DND-41 (cell line): ENCODE results near the gene KCNIP1.

Source experiments
- ATAC-seq: fragments of 200-7000 bp; cut with Tn5 transposase; 3 replicates; pipeline ENCODE4 v1.9.1; 2021; ENCODE audit warnings: low read depth; ENCODE audit not compliant: insufficient read depth
- DNase-seq: peaks from one replicate; pipeline ENCODE4 v3.0.0-alpha.2; 2020
- H2AFZ ChIP-seq: 2 replicates; pipeline ENCODE4 v1.6.0; 2012; ENCODE audit warnings: low read depth, low read length
- H3K27ac ChIP-seq: 2 replicates; pipeline ENCODE4 v1.5.1; 2012; ENCODE audit warnings: low read length, inconsistent platforms
- H3K27me3 ChIP-seq: fragments of 200-600 bp; sonication (generic); 2 replicates; pipeline ENCODE4 v1.6.0; 2012; ENCODE audit warnings: low read length, mild to moderate bottlenecking, inconsistent platforms; ENCODE audit not compliant: insufficient read depth, poor library complexity
- H3K36me3 ChIP-seq: 2 replicates; pipeline ENCODE4 v1.5.1; 2012; ENCODE audit warnings: low read length, inconsistent platforms; ENCODE audit not compliant: insufficient read depth
- H3K4me1 ChIP-seq: 2 replicates; pipeline ENCODE4 v1.5.1; 2012; ENCODE audit warnings: mild to moderate bottlenecking, low read length; ENCODE audit not compliant: insufficient read depth
- H3K4me2 ChIP-seq: 2 replicates; pipeline ENCODE4 v1.6.0; 2012; ENCODE audit warnings: mild to moderate bottlenecking, moderate library complexity, low read length, inconsistent platforms; ENCODE audit not compliant: insufficient read depth
- H3K4me3 ChIP-seq, 2 experiments: fragments of 200-600 bp in 1 of 2; shearing (Covaris generic) in 1 of 2; 2 replicates each; pipeline ENCODE4 v1.5.1; 2012 to 2016; ENCODE audit warnings: inconsistent platforms in 2 of 2, low read length in 2 of 2, mild to moderate bottlenecking in 2 of 2, low read depth in 1 of 2, moderate library complexity in 1 of 2
- H3K79me2 ChIP-seq: 2 replicates; pipeline ENCODE4 v1.6.0; 2012; ENCODE audit warnings: low read length, inconsistent platforms; ENCODE audit not compliant: insufficient read depth
- H3K9ac ChIP-seq: 2 replicates; pipeline ENCODE4 v1.6.0; 2012; ENCODE audit warnings: low read depth, mild to moderate bottlenecking, inconsistent platforms, low read length, moderate library complexity
- H3K9me3 ChIP-seq: 2 replicates; pipeline ENCODE4 v1.5.1; 2012; ENCODE audit warnings: low read length, moderate library complexity, mild to moderate bottlenecking, inconsistent platforms; ENCODE audit not compliant: insufficient read depth, severe bottlenecking
- H4K20me1 ChIP-seq: 2 replicates; pipeline ENCODE4 v1.6.0; 2012; ENCODE audit warnings: low read length; ENCODE audit not compliant: insufficient read depth
- CTCF ChIP-seq: IDR thresholded peaks from 2 replicates; pipeline ENCODE4 v1.5.1; 2012; ENCODE audit warnings: borderline replicate concordance, low read length, moderate library complexity, mild to moderate bottlenecking; ENCODE audit not compliant: poor library complexity, severe bottlenecking; ENCODE audit errors: extremely low read depth
- EZH2 ChIP-seq: IDR thresholded peaks from 3 replicates; pipeline ENCODE4 v1.6.1; 2012; ENCODE audit warnings: borderline replicate concordance, low read depth, mild to moderate bottlenecking, moderate library complexity, low read length, inconsistent platforms; ENCODE audit not compliant: severe bottlenecking

The KCNIP1 gene

GRCh38 chr5:170701334-170701733, 197.5 kb downstream of the KCNIP1 start:
- Histone ChIP-seq H3K27ac (no peak overlapping the region), H3K9ac (no peak overlapping the region), H3K4me2 (no peak overlapping the region), H3K36me3 (no peaks in the 10 kb centered on the region), H3K27me3 (peaks cover 22% of the 10 kb centered on the region), H4K20me1 (no peaks in the 10 kb centered on the region), H2AFZ (no peak overlapping the region), H3K4me1 (no peaks in the 10 kb centered on the region), H3K9me3 (no peaks in the 10 kb centered on the region), H3K79me2 (no peaks in the 10 kb centered on the region), H3K4me3 (no peak overlapping the region)
- TF ChIP-seq CTCF (no peak), EZH2 (no peak)
- no peak for DNase-seq
- ATAC-seq, result no peak

- no peak for DNase-seq
- no peak for TF ChIP-seq EZH2
- TF ChIP-seq CTCF, result no peak
- Histone ChIP-seq H3K36me3 (no peaks in the 10 kb centered on the region), H3K79me2 (no peaks in the 10 kb centered on the region), H3K4me3 (no peak overlapping the region), H3K9me3 (no peaks in the 10 kb centered on the region), H4K20me1 (no peaks in the 10 kb centered on the region), H3K4me2 (no peak overlapping the region), H2AFZ (no peak overlapping the region), H3K27me3 (peaks cover 18% of the 10 kb centered on the region), H3K4me1 (no peaks in the 10 kb centered on the region), H3K9ac (no peak overlapping the region), H3K27ac (no peak overlapping the region)
- ATAC-seq, result no peak
Measured at GRCh38 chr5:170704417-170705192, 200.8 kb downstream of the KCNIP1 start.

GRCh38 chr5:170709640-170710039, 205.8 kb downstream of the KCNIP1 start:
- Histone ChIP-seq H3K79me2 (no peaks in the 10 kb centered on the region), H3K27me3 (no peaks in the 10 kb centered on the region), H3K9ac (no peak overlapping the region), H4K20me1 (no peaks in the 10 kb centered on the region), H2AFZ (no peak overlapping the region), H3K4me3 (no peak overlapping the region), H3K4me2 (no peak overlapping the region), H3K4me1 (no peaks in the 10 kb centered on the region), H3K27ac (no peak overlapping the region), H3K9me3 (no peaks in the 10 kb centered on the region), H3K36me3 (no peaks in the 10 kb centered on the region)
- no peak for ATAC-seq
- TF ChIP-seq CTCF (no peak), EZH2 (no peak)
- no peak for DNase-seq

- Histone ChIP-seq H3K9ac (no peak overlapping the region), H3K36me3 (no peaks in the 10 kb centered on the region), H3K4me1 (no peaks in the 10 kb centered on the region), H3K27ac (no peak overlapping the region), H4K20me1 (no peaks in the 10 kb centered on the region), H3K4me3 (no peak overlapping the region), H3K79me2 (no peaks in the 10 kb centered on the region), H3K9me3 (no peaks in the 10 kb centered on the region), H3K27me3 (no peaks in the 10 kb centered on the region), H2AFZ (no peak overlapping the region), H3K4me2 (no peak overlapping the region)
- ATAC-seq (no peak), DNase-seq (no peak)
- TF ChIP-seq EZH2, result no peak
- no peak for TF ChIP-seq CTCF
Measured at GRCh38 chr5:170711300-170711699, 207.5 kb downstream of the KCNIP1 start.
